Measurements from ENCODE around the gene CNTNAP3. TPM values are rescaled to one million over a fixed set of nuclear protein-coding genes. Genes with fewer than 3 reads are reported as not detected.
"Not testable (repeated sequence)": the region's sequence is repeated elsewhere in the genome, so short reads cannot be mapped to it uniquely, and the experiment has no call there.

The CNTNAP3 gene
- total RNA-seq, 2 experiments from 2014 or later, result not detected

DNA sequence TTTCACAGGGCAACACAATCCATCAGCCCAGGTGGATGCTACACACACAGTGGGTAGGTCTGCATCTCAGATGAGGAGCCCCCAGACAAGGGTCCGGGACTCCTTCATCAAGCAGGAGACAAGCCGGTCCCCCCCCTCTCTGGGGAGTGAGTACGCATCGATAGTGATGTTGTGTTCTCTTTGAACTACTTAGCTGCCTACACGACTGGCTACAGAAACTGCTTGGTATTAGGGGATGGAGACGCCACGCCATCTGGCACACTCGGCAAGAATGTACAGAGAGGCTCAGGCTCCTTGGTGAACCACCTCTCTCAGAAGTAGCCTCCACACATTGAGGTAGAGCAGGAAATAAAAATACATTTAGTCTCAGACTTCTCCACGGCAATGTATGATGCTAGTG lies 179.8 kb downstream of the CNTNAP3 start:
- DNase-seq, result no peak
- Mint-ChIP-seq H3K9me3 (no peaks in the 10 kb centered on the region), H3K4me3 (no peak overlapping the region), H3K4me1 (no peaks in the 10 kb centered on the region), H3K36me3 (no peaks in the 10 kb centered on the region), H3K27me3 (peaks cover 3% of the 10 kb centered on the region), H3K27ac (no peak overlapping the region)

DNA sequence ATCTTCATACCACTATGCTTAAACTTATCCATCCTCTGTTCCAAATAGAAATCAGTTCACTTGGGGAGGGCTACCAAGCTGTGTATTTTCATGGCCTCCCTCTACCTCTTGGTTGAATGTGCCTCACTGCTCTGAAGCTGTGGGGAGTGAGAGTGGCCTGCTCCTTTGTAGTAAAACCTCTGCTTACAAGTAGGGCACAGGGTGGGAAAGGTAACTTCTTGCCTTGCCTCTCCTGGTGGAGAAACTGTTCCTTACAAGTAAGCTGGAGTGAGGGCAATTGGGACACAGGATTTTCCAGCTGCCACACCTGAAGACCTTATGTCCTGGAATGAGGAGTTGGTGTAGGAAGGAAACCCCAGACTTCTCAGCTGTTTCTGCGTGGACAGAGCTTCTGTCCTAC lies 190.8 kb downstream of the CNTNAP3 start:
- not testable (repeated sequence) for H3K36me3 Mint-ChIP-seq, DNase-seq, H3K4me1 Mint-ChIP-seq, H3K27me3 Mint-ChIP-seq, H3K9me3 Mint-ChIP-seq, H3K4me3 Mint-ChIP-seq, H3K27ac Mint-ChIP-seq

DNA sequence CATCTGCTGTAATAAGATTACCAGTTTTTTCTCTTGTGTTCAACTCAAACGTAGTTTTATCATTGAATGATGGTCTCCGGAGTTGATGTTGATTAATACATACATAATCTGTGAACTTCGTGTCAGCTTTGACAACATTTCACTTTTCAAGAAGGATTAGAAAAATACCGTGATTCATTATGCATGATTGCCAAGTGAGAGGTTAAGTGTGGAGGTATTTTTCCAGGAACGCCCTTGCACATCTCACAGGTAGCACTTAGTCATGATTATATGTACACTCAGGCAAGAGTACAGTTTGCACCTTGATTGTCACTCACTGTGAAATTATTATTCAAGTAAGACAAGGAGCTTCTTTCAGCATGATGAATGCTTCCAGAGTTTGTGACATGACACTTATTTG lies 202.7 kb downstream of the CNTNAP3 start:
- DNase-seq, H3K27ac Mint-ChIP-seq, H3K9me3 Mint-ChIP-seq, H3K36me3 Mint-ChIP-seq, H3K4me1 Mint-ChIP-seq, H3K4me3 Mint-ChIP-seq: not testable (repeated sequence)
- peaks cover 10% of the 10 kb centered on the region for H3K27me3 Mint-ChIP-seq

DNA sequence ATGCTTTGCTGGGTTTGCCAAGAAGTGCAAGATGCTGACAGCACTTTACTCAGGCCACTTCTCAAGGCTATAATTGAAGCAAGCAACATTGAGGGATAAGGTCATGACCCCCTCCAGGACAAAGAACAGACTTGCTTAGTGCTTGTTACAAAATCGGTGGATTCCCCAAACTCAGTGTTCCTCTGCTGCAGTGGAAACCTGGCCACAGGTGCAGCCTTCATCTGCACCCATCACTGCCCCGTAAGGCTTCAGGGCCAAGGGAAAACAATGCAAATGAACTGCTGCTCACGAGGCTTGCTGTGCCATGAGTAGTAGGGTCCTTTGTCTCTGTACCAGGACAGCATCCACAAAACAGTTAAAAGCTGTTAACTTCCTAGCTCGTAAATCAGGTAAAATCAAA lies 205.4 kb downstream of the CNTNAP3 start:
- DNase-seq, H3K27ac Mint-ChIP-seq, H3K9me3 Mint-ChIP-seq, H3K36me3 Mint-ChIP-seq, H3K4me1 Mint-ChIP-seq, H3K4me3 Mint-ChIP-seq: not testable (repeated sequence)
- H3K27me3 Mint-ChIP-seq, result peaks cover 23% of the 10 kb centered on the region

DNA sequence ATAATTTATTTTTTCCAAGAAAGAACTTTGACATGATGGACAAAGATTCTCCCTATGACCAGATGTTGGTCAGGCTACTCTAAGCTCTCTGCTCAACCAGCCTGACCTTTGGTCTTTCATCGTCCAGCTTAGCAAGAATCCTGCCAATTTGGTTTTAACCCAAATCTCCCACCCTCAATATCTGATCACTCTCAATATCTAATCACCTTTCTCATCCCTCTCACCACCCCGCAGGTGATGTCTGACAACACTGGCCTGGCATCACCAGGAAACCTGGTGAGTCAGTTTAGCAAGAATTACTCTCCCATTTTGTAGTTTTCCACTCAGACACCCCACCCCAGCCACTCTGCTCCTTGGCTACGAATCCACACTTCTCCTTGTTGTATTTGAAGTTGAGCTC lies 207.9 kb downstream of the CNTNAP3 start:
- not testable (repeated sequence) for DNase-seq, H3K9me3 Mint-ChIP-seq, H3K36me3 Mint-ChIP-seq, H3K4me1 Mint-ChIP-seq, H3K4me3 Mint-ChIP-seq, H3K27ac Mint-ChIP-seq
- H3K27me3 Mint-ChIP-seq, result peaks cover 19% of the 10 kb centered on the region

DNA sequence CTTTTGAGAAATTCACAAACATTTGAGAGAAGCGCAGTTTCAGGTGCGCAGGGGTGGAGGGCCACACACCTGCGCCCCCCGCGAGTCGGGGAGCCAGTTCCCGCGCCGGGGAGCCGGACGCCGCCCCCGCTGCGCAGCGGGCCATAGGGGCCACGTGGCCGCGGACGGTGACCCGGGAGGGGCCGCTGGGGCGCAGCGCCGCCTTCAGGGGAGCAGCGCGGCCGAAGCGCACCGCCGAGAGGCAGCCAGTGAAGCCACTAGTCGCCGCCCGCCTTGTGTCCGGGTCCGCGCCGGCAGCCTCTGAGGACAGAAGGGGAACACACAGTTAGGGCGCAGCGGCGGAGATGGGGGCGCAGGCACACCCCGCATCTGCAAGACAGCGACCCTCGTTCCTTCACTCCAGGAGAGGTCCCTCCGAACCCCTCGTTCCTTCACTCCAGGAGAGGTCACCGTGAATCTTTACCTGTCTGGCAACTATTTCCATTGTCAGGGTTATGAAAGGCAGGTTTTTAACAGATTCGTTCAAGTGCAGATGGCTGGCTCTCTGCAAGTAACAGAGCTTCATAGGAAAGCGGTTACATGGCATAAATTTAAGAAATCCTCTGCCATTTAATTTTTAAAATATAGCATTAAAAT lies 209.2 kb downstream of the CNTNAP3 start:
- H3K9me3 Mint-ChIP-seq, H3K4me1 Mint-ChIP-seq, H3K4me3 Mint-ChIP-seq, H3K27ac Mint-ChIP-seq, H3K36me3 Mint-ChIP-seq: not testable (repeated sequence)
- peaks cover 19% of the 10 kb centered on the region for H3K27me3 Mint-ChIP-seq
- DNase-seq, result peak; percentile 1

DNA sequence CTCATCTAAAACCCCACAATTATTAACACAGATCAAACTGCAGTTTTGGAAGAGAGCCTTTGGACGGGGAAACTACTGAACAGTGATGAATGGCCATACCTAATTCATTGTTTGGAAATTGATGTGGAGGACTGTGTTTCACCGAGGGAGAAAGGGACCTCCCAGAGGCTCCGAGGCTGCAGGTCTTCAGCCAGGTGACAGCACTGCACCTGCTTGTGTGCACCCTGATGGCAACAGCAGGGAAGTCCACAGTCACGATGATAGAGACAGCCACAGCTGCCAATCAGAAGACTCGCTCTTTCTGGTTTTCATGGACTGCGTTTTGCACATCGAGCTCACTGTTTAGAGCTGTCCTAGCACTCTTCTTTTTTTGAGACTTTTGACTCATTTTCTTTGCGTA lies 214.4 kb downstream of the CNTNAP3 start:
- not testable (repeated sequence) for H3K9me3 Mint-ChIP-seq, H3K36me3 Mint-ChIP-seq, H3K4me3 Mint-ChIP-seq, H3K27ac Mint-ChIP-seq, DNase-seq, H3K27me3 Mint-ChIP-seq, H3K4me1 Mint-ChIP-seq

DNA sequence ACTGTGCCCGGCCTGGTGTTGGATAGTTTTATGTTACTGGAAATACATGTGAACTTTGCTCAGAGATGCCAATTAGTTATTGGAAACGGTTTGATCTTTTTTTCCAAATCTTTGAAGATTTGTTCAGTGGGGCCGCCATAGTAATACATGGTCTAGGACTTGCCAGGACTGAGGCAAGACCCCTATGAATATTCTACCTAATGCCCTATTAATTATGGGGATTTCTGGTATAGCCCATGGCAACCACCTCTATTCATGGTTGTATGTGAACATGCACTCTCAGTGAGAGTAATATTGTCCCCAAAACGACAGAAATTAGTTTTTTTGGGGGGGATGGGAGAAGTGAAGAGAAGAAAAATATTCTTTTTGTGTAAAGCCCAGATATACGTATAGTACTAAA lies 220.3 kb downstream of the CNTNAP3 start:
- not testable (repeated sequence) for DNase-seq, H3K4me3 Mint-ChIP-seq

DNA sequence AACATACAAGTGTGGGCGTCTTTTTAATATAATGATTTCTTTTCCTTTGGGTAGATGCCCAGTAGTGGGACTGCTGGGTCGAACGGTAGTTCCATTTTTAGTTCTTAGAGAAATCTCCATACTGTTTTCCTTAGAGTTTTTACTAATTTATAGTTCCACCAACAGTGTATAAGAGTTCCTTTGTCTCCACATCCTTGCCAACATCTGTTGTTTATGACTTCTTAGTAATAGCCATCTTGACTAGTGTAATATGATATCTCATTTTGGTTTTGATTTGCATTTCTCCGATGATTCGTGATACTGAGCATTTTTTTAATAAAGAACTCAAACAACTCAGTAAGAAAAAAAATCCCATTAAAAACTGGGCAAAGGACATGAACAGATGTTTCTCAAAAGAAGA lies 225.0 kb downstream of the CNTNAP3 start:
- not testable (repeated sequence) for H3K27ac Mint-ChIP-seq, DNase-seq, H3K4me3 Mint-ChIP-seq, H3K27me3 Mint-ChIP-seq, H3K36me3 Mint-ChIP-seq, H3K9me3 Mint-ChIP-seq, H3K4me1 Mint-ChIP-seq

More for the DNA sequence above, 220.3 kb downstream of the CNTNAP3 start:
- not testable (repeated sequence) for H3K27me3 Mint-ChIP-seq, H3K27ac Mint-ChIP-seq, H3K4me1 Mint-ChIP-seq, H3K36me3 Mint-ChIP-seq, H3K9me3 Mint-ChIP-seq

DNA sequence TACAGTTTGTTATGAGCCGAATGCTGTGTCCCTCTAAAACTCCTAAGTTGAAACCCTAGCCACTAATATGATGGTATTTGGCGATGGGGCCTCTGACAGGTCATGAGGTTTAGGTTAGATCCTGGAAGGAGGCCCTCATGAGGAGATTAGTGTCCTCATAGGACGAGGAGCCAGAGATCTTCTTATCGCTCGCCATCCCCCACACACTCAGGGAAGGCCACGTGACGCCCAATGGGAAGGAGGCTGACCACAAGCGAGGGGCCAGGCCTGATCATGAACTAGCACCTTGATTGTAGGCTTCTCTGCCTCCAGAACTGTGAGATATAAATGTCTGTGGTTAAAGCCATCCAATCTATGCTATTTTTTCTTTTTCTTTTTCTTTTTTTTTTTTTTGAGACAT lies 233.5 kb downstream of the CNTNAP3 start:
- H3K27me3 Mint-ChIP-seq, result not testable (repeated sequence)

DNA sequence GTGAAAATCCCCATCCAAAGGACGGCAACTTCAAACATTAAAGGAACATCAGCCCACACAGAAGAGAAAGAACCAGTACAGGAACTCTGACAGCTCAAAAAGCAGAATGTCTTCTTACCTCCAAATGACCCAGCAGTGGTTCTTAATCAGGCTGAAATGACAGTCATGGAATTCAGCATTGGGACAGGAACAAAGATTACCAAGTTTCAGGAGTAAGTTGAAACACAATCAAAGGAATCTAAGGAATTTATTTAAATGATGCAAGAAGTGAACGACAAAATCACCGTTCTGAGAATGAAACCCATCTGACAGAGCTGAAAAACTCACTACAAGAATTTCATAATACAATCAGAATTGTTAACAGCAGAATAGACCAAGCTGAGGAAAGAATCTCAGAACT lies 241.1 kb downstream of the CNTNAP3 start:
- DNase-seq, result not testable (repeated sequence)

More for the DNA sequence above, 233.5 kb downstream of the CNTNAP3 start:
- H3K4me3 Mint-ChIP-seq, H3K4me1 Mint-ChIP-seq, DNase-seq, H3K9me3 Mint-ChIP-seq, H3K36me3 Mint-ChIP-seq, H3K27ac Mint-ChIP-seq: not testable (repeated sequence)

DNA sequence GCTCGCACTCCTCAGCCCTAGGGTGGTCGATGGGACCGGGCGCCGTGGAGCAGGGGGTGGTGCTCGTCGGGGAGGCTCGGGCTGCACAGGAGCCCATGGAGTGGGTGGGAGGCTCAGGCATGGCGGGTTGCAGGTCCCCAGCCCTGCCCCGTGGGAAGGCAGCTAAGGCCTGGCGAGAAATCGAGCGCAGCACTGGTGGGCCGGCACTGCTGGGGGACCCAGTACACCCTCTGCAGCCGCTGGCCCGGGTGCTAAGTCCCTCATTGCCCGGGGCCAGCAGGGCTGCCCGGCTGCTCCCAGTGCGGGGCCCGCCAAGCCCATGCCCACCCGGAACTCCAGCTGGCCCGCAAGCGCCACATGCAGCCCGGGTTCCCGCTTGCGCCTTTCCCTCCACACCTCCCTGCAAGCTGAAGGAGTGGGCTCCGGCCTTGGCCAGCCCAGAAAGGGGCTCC lies 245.6 kb downstream of the CNTNAP3 start:
- H3K36me3 Mint-ChIP-seq, result not testable (repeated sequence)

More for the DNA sequence above, 241.1 kb downstream of the CNTNAP3 start:
- H3K9me3 Mint-ChIP-seq, H3K27ac Mint-ChIP-seq, H3K4me1 Mint-ChIP-seq, H3K4me3 Mint-ChIP-seq, H3K27me3 Mint-ChIP-seq, H3K36me3 Mint-ChIP-seq: not testable (repeated sequence)

DNA sequence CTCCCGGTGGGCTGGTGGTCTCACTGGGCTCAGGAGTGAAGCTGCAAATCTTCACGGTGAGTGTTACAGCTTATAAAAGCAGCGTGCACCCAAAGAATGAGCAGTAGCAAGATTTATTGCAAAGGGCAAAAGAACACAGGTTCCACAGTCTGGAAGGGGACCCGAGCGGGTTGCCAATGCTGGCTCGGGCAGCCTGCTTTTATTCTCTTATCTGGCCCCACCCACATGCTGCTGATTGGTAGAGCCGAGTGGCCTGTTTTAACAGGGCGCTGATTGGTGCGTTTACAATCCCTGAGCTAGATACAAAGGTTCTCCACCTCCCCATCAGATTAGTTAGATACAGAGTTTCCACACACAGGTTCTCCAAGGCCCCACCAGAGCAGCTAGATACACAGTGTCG lies 246.2 kb downstream of the CNTNAP3 start:
- not testable (repeated sequence) for H3K36me3 Mint-ChIP-seq, H3K9me3 Mint-ChIP-seq

More for the DNA sequence above, 245.6 kb downstream of the CNTNAP3 start:
- H3K27ac Mint-ChIP-seq, H3K4me1 Mint-ChIP-seq, H3K4me3 Mint-ChIP-seq, H3K9me3 Mint-ChIP-seq, DNase-seq: not testable (repeated sequence)
- H3K27me3 Mint-ChIP-seq, result peaks cover 13% of the 10 kb centered on the region

DNA sequence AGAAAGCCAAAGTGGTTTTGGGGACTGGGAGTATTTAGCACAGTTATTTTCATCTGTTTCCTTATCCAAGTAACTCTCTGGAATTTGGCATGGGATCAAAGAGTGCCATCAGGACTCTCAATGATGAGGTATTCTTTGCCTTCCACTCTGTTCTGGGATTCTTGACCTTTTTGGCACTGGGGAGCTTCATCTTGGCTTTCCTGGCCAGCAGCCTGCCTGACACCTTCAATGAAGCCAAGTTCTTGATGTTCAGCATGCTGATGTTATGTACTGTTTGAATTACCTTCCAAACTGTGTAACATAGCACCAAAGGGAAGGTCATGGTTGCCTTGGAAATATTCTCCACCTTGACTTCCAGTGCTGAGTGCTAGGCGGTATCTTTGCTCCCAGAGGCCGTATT lies 248.8 kb downstream of the CNTNAP3 start:
- H3K27ac Mint-ChIP-seq, H3K4me3 Mint-ChIP-seq, H3K9me3 Mint-ChIP-seq, DNase-seq, H3K36me3 Mint-ChIP-seq, H3K4me1 Mint-ChIP-seq, H3K27me3 Mint-ChIP-seq: not testable (repeated sequence)

More for the DNA sequence above, 246.2 kb downstream of the CNTNAP3 start:
- peaks cover 13% of the 10 kb centered on the region for H3K27me3 Mint-ChIP-seq
- H3K4me1 Mint-ChIP-seq, H3K4me3 Mint-ChIP-seq, H3K27ac Mint-ChIP-seq, DNase-seq: not testable (repeated sequence)

DNA sequence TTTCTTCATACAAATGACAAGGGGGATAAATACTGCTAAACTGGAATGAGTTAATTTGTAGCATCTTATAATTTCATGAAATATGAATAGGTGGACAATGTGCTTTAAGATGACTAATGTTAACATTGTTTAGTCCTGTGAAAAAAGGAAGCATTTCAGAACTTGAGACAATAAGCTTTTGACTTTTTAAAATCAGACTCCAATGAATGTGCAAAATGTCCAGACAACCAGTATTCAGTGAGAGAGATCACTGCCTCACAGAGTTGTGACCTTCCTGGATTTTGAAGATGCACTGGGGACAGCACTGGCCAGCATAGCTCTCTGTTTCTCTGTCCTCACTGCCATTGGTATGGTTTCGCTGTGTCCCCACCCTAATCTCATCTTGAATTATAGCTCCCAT lies 249.7 kb downstream of the CNTNAP3 start:
- H3K4me3 Mint-ChIP-seq, H3K4me1 Mint-ChIP-seq, H3K27me3 Mint-ChIP-seq, H3K36me3 Mint-ChIP-seq, DNase-seq, H3K9me3 Mint-ChIP-seq, H3K27ac Mint-ChIP-seq: not testable (repeated sequence)

DNA sequence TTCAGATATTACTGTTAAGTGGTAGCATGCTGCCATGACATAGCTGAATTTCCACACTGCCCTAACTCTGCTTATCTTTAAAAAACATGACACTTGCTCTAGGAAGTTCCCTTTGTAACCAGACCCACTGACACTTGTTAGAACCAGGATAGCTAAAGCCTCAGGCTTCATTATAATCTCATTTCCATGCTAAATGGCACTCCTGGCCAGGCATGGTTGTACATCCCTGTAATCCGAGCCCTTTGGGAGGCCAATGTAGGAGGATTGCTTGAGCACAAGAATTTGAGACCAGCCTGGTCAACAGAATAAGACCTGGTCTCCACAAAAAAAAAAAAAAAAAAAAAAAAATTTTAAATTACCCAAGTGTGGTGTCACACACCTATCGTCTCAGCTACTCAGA lies 254.1 kb downstream of the CNTNAP3 start:
- H3K27me3 Mint-ChIP-seq, result not testable (repeated sequence)

More for the DNA sequence above, 254.1 kb downstream of the CNTNAP3 start:
- not testable (repeated sequence) for H3K4me3 Mint-ChIP-seq, DNase-seq, H3K4me1 Mint-ChIP-seq, H3K9me3 Mint-ChIP-seq, H3K27ac Mint-ChIP-seq, H3K36me3 Mint-ChIP-seq
